GM21390 (cell line): ENCODE data around the gene AMBRA1.
A peak's percentile ranks its signal among the peaks of the same experiment; 100 is the strongest.

ENCODE experiments used
- ATAC-seq: cut with Tn5 transposase; IDR thresholded peaks from one replicate; pipeline ENCODE4 v1.9.1; 2021; ENCODE audit not compliant: unreplicated experiment

AMBRA1 gene

DNA sequence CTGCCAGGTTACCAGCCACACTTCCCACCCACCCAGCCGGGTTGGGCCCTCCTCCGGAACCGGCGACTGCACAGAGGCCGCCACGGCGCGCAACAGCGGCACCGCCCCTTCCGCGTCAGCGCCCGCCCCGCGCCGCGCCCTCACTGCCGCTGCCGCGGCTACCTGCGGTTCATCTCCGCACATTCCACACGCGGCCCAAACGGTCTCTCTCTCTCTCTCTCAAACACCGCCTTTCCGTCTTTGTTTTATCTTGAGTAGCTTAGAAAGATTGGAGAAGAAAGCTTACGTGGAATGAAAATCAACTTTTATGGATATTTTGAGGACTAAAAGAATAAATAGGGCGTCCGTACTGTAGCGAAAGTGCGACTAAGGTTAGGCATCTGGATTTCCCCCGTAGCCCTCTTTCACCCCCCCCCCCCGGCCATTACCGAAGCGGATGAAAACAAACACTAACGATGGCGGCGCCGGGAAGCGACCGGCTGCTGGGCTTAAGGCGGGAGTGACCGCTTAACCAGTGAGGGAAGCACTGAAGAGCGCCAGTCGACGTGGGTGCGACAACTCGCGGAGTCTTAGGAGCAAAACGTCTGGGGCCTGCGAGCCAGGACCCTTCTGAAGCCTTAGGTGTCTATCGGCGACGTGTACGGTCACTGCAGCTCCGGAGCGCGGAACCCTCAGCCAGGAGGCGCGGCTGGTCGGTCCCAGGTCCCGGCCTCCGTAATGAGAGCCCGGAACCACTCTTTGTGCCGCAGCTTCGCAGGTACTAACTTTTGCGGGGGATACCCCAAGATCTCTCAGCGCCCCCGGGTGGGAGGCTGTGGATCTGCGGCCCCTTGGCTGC lies 23.5 kb upstream of the AMBRA1 start, which contains the start of the genes ATG13 and HARBI1:
ATG13 (plus strand) TSS at position 420 of the 838 bp plus-strand sequence. CDS start 26,739 bp downstream, outside the sequence.
HARBI1 (minus strand) TSS at position 94 of the 838 bp plus-strand sequence. CDS start 990 bp downstream, outside the sequence.
- peak; percentile 91 for ATAC-seq

DNA sequence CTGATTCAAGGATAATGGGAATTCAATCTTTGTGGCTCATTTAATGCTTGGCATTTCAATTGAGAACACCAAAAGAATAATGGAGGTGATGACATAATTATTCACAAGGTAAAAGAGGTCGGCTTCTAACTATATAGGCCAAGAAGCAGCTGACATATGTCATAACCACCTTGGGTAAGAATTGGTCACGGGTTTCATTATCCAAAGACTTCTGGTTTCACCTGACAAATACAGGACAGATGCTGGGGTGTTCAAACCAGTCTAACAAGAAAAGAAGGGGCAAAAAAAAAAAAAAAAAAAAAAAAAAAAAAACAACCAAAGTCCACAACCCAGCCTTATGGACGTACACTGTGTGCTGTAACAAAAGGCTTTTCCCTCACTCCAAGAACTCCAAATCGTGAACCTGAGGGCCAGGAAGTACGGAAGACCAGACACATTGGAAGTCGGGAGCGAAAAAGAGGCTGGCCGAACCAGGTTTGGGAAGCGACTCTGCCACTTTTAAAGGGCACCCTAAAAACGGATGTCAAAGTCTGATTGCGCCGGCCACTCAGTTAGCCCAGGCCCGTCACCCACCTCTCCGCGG lies 22.8 kb upstream of the AMBRA1 start:
- ATAC-seq = no peak

DNA sequence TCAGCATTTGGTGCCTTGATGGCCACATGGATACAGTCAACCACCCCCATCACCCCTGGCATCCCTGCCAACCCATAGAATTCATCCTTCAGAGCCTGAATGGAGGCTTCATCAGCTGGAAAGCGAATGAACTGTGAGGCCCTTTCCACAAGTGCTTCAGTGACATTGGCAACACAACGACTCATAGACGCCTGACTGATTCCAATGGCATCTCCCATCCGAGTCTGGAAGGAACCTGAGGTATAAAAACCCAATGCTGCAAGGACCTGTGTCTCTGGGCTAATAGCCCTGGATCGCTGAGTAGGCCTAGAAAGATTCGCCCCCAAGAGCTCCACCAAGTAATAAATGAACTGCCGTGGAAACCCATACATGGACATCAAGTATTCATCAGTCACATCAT lies 21.9 kb upstream of the AMBRA1 start:
- no peak for ATAC-seq

DNA sequence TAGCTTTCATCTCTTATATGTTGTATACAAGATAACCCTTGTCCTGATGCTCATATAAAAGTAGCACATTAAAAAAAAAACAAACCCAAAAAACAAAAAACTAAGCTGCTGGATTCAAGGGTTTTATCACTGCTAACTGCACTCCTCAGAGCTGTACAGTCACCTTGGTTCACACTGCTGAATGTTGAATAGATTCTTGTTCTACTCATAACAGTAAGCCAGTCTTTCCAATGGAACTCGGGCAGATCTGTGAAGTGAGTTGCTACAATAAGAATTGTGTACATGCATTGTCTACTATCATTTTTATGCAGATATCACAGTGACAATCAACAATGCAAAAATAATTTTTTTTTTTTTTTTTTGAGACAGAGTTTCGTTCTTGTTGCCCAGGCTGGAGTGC lies 18.5 kb upstream of the AMBRA1 start:
- no peak for ATAC-seq

DNA sequence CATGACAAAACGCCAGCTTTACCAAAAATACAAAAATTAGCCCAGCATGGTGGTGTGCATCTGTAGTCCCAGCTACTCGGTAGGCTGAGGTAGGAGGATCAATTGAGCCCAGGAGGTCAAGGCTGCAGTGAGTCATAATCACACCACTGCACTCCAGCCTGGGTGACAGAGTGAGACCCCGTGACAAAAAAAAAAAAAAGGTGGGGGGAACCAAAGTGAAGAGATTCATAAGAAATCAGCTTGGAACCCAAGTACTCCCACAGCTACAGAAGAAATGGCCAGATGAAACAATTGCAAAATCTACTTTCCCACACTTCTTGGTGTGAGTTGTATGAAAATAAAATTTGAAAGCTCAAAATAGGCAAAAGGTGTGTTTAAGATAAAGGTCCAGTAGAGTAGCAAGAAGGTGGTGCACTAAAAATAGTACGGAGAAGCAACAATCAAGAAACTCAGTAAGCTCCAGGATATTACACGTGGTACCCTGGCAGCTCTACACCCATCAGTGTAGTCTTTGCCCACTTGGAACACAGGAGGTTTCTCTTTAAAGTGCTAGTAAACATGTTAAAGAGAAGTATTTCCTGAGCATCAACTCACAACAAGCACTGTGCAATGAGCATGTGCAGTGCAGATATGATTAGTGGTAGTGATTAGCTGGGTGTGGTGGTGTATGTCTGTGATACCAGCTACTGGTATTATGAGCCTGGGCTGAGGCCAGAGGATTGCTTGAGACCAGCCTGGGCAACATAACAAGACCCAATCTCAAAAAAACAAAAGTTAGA lies 17.9 kb upstream of the AMBRA1 start:
- no peak for ATAC-seq

DNA sequence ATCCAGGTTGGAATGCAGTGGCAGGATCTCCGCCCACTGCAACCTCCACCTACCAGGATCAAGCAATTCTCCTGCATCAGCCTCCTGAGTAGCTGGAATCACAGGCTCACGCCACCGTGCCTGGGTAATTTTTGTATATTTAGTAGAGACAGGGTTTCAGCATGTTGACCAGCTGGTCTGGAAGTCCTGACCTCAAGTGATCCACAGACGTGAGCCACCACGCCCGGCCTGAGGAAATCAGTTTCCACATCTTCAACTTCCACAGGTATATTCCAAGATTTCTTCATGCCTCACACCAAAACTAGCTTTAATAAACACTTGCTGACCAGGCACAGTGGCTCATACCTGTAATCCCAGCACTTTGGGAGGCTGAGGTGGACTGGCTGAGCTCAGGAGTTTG lies 15.6 kb upstream of the AMBRA1 start:
- no peak for ATAC-seq

DNA sequence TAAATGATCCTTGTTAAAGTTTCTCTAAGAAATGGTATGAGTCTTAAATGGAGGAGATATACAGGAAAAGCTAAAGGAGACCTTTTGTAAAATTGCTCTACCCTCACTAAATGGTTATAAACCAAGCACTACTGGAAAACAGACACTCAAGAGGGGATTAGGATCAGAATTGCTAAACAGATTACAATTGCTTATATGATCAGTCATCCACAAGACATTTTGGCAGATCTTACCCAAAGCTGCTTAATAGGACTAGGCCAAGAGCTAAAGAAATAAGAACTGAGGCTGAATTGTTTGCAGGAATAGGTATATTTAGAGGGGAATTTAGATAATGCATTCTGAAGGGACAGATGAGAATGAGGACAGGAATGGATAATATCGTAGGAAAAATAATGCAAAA lies 13.7 kb upstream of the AMBRA1 start:
- no peak for ATAC-seq

DNA sequence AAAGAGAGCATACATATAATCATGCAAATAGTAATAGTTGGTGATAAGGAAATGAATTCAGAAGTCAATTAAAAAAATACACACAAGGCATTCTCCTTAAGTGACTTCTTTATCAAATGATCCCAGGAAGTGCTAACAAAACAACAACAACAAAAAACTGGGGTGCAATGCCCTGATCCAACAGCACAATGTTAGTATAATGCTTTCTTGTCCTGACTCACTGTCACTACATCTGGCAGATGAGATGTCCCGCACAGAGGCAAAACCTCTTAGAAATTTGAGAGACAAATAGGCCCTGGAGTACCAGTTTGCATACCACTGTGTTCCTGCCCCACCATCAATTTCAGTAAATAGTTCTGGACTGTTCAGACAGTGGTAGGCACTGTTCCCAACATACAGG lies 11.0 kb upstream of the AMBRA1 start:
- no peak for ATAC-seq

DNA sequence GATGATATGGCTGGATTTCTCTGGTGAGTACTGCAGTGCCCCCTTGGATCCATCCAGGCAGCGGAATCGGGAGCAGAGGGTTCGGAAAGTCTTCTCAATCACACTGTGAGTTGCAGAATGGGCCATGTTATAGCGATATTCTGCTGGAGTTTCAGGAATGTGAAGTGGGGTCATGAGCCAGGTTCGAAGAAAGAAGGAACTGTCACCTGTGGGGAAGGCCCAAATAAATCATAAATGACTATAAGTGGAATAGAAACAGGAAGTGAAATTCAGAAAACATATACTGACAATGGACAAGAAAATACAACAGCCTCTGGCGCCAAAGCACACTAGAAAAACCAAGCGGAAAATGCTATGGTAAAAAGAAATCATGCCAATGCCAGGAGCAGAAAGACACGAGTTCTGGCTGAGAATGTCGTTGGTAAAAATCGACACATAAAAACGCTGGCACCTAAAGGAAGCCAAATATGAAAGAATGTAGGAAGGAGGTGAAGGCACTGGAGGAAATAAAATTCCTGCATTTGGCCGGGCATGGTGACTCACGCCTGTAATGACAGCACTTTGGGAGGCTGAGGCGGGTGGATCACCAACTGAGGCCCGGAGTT lies 10.0 kb upstream of the AMBRA1 start:
- ATAC-seq = no peak

DNA sequence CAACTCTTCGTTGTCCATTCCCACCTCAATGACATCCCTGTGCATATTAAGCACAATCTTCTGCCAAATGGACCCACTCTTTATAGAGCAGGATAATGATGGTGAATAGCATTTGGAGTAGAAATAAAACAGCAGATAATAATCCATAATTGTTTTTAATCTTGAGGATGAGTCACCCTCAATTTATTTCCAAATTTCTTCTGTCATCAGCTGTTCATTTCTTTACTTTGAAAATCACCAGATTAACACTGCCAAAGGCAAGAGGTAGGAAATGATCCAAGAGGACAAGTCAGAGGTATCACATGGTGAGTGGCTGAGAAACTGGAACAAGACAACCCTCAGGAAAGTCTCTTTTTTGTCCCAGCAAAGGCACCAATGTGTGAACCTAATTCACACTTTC lies 7.3 kb upstream of the AMBRA1 start:
- no peak for ATAC-seq

DNA sequence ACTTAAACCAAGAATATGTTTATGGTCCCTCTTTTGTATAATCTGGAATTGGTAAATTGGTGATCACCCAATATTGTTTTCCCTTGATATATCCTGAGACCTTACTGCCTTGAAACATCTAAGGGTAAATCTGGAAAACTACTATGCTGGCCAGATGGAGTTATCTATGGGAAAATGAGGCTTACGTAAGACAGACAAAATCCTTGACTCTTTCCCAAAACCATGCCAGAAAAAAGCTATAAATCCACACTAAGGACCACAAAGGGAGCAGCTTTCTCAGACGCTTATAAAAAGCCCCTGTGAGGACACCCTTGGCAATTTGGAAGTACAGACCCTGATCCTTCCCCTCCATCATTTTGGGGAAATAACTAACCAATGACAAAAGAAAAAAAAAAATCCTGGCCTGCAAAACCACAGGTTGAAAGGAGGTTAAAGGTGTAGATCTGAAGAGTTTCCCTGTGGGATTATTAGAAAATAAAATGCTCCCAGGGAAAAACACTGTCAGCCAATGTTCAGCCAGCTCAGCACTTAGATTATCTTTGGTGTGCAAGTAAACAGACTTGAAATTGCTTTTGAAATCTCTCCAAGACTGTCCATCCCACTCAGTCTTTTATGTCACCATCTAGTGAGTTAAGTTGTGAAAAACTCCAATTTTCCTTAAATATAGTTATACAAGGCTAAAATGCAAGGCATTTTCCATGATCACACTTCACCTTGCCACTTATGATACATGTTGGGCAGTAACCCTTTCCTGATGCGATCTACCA lies 6.6 kb upstream of the AMBRA1 start:
- no peak for ATAC-seq

DNA sequence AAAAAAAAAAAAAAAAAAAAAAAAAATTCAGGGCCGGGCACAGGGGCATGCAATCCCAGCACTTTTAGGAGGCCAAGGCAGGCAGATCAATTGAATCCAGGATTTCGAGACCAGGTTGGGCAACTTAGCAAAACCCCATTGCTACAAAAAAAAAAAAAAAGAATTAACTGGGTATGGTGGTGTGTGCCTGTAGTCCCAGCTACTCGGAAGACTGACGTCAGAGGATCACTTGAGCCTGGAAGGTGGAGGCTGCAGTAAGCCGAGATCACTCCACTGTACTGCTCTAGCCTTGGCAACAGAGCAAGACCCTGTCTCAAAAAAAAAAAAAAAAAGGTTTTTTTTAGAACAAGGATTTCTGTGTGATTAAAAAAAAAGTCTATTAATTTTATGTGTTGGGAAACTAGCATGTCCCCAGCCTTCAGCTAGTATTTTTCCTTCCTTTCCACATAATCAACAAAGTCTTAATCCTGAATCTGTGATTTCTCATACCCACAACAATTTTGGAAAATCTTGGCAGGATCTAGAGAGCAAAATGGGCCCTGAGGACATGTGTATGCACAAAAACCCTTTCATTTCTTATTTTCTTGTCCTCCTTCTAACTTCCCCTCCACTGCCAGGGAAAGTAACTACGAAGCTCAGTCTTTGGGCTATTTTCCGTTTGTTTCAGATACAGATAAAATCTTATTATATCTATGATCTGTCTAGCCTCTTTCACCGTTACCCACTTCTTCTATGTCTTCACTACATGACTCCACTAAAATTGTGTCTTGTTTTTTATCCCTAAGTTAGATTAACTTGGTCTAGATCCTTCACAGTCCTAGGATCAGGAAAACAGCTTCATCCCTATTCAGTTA lies 5.7 kb upstream of the AMBRA1 start:
- ATAC-seq = no peak

DNA sequence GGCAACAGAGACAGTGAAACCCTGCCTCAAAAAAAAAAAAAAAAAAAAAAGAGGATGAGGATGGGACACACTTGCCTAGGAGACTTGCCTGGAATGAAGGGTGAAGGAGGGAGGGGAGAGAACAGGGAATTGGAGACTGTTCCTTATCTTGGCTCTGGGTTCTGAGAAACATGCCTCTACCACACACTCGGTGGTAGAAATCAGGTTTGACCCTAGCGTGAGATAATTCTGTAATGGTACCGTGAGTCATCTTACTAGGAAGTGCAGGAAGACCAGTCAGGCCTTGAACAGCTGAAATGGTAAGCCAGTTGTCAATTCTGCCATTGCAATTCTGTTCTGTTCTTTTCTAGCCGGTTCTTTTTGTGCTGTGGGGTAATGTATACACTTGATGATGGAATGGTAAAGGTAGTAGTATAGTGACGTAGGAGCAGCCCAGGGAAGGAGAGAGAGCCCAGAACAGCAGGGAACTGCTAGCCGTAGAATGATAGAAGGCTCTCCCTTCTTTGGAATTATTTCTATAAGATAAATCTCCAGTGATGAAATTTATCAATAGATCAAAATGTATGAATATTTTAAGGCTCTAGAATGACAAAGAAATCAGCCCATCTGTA lies 3.9 kb upstream of the AMBRA1 start:
- ATAC-seq = no peak

DNA sequence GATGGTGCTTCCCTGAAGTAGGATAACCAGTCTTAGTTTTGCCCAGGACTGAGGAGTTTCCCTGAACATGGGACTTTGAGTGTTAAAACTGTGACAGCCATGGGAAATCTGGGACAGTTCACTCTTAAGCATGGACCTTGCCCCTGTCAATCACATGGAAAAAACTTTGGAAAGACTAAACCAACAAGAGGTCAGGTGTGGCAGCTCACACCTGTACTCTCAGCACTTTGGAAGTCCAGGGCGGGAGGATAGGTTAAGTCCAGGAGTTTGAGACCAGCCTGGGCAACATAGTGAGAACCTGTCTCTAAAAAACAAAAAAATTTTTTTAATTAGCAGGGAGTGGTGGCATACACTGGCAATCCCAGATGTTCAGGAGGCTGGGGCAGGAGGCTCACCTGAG lies 3.3 kb upstream of the AMBRA1 start:
- ATAC-seq = no peak

DNA sequence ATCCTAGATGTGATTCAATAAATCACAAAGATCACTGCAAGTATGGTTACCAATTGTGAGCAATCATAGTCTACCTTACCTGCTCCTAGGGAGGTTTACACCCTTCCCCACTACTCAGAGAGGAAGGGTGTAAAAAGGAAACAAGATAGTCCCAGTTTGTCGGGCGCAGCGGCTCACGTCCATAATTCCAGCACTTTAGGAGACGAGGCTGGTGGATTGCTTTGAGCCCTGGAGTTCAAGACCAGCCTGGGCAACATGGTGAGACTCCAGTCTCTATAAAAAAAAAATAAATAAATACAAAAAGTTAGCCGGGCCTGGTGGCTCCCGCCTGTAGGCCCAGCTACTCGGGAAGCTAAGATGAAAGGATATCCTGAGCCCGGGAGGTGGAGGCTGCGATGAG lies 962 bp upstream of the AMBRA1 start:
- ATAC-seq = no peak

DNA sequence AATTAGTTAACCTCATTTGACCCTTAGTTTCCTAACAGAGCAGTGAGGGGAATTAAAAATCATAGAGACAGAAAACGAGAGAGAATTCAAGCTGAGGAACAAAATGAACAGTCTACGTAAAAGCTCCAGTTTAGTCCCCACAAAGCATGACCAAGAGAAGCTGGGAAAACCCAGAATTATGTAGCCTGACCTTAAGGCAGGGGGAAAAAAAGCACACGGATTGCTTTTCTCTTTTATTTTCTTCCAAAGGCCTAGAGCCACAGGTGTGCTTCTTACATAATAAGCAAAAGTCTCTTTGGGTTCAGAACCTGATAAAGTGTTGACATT lies 514 bp upstream of the AMBRA1 start:
- ATAC-seq = no peak

DNA sequence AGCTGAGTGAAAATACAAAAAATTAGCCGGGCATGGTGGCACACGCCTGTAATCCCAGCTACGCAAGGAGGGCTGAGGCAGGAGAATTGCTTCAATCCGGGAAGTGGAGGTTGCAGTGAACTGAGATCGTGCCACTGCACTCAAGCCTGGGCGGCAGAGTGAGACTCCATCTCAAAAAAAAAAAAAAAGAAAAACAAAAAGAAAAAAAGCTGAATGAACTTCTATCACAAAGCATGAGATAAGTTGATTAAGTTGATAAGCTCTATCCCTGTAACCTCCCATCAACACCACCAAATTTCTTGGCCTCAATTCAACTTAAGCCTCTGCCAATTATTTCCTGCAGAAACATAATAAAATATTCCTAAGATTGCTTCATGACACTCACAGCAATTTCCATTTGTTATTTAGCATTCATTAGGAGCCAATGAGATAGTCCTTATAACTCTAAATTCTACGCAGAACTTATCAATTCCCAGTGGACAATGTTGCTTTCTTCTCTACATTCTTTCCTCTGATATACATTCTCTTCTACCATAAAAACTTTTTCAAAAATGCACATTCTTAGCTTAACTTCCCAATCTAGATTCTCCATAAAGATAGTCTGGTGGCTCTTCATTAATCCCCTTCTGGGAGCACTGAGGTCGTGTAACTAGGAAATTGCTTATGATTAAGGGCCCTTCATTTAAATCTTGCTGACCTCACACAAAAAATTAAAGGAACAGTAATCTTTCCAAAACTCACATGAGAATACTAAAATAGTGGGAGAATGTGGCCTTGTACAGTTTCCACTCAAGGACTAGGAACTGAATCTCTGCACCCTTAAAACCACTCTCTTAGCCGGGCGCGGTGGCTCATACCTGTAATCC lies 2.9 kb downstream of the AMBRA1 start:
- ATAC-seq = no peak

DNA sequence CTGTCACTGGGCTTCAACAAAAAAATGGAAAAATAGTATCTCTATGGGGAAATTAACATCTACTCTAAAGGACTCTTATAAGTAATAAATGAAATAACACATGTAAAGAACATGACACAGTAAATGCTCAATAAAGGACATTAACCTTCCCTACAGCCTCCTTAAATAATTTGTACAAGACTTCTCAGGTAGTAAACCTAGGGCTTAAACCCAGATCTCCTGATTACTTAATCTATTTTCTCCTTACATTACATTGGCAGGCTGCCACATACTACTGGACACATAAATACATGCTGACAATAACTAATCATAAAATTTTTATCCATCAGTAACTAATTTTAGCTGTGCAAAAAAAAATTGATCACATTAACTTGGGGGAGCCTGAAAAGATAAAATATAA lies 4.9 kb downstream of the AMBRA1 start:
- no peak for ATAC-seq
